Measurements from ENCODE around the gene SIRT4.

DNA sequence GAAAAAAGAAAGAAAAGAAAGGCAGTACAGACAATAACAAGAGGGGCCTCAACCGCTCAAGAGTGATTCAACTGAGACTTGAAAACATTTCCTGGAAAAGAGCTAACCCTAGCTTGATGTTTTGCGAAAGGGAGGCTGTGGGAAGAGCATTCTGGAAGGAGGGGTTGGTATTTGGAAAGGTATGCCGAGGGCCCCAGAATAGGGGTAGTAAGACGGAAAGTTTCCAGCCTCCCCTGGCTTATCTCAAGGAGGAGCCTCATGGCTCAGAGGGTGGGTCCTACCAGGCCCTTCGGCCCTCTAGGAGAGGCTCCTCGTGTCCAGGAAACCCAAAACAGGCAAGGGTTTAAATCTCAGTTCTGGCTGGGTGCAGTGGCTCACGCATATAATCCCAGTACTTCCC lies 18.8 kb upstream of the SIRT4 start:
- no peak for TF ChIP-seq EZH2 (IDR thresholded peaks at IDR 0.05)
- TF ChIP-seq POLR2AphosphoS5 (IDR thresholded peaks at IDR 0.05; ENCODE audit: borderline replicate concordance, low read depth, low read length) = no peak

All from SK-N-MC (cell line).